AG04449 (cell line): ENCODE measurements around the gene TRPC6.
A peak's percentile ranks its signal among the peaks of the same experiment; 100 is the strongest.

Source experiments
- CTCF ChIA-PET: fragments of 350-600 bp; formaldehyde crosslinking; extraction: SDS; loops from one replicate; lab custom pipeline; 2021; ENCODE audit warnings: antibody characterized with exemption; lab: Yijun Ruan, JAX
- POLR2A ChIA-PET: fragments of 400-600, 350-600 bp; formaldehyde crosslinking; extraction: SDS; loops from one replicate; lab custom pipeline; 2020; ENCODE audit warnings: antibody characterized with exemption, inconsistent platforms; lab: Yijun Ruan, JAX
- DNase-seq: peaks from one replicate; pipeline ENCODE4 v3.0.0-alpha.2; 2010; ENCODE audit warnings: low read depth, low spot score
- H3K4me3 ChIP-seq: 2 replicates; pipeline ENCODE4 v1.5.1; 2011; ENCODE audit warnings: low read depth, mild to moderate bottlenecking, control low read depth, low read length
- CTCF ChIP-seq: IDR thresholded peaks from one replicate; pipeline ENCODE4 v1.5.1; 2011; ENCODE audit warnings: mild to moderate bottlenecking, moderate library complexity, low read length, control low read depth, inconsistent platforms; ENCODE audit not compliant: insufficient read depth; ENCODE audit errors: missing control alignments

The TRPC6 gene

GRCh38 chr11:101433151-101433550, 150.7 kb downstream of the TRPC6 start:
- TF ChIP-seq CTCF = no peak
- H3K4me3 ChIP-seq = no peak overlapping the region
- POLR2A ChIA-PET = no interaction called here
- CTCF ChIA-PET = interaction anchor here (0.9 to 6.7 kb wide), 3 partner anchors 9 to 428 kb away, joined by 4 to 78 read pairs (median 5); no protein-coding TSS in a partner anchor
- no peak for DNase-seq

GRCh38 chr11:101429703-101430540, 153.9 kb downstream of the TRPC6 start:
- TF ChIP-seq CTCF = no peak
- CTCF ChIA-PET = interaction anchor here (0.8 to 6.7 kb wide), 11 partner anchors 10 to 578 kb away, joined by 3 to 78 read pairs (median 6); no protein-coding TSS in a partner anchor
- H3K4me3 ChIP-seq = no peak overlapping the region
- DNase-seq = no peak
- POLR2A ChIA-PET = no interaction called here

GRCh38 chr11:101428918-101429317, 154.9 kb downstream of the TRPC6 start:
- H3K4me3 ChIP-seq = no peak overlapping the region
- DNase-seq = no peak
- ChIA-PET POLR2A (no interaction called here), CTCF (interaction anchor here (0.8 to 6.7 kb wide), 8 partner anchors 10 to 579 kb away, joined by 3 to 78 read pairs (median 8); no protein-coding TSS in a partner anchor)
- TF ChIP-seq CTCF = peak; percentile 45

- TF ChIP-seq CTCF = no peak
- CTCF ChIA-PET = no interaction called here
- no peak for DNase-seq
- no peak overlapping the region for H3K4me3 ChIP-seq
- POLR2A ChIA-PET = no interaction called here
Observed at GRCh38 chr11:101407324-101407723, 176.5 kb downstream of the TRPC6 start.
